Tibial artery (tissue), 4 donors: ENCODE data around the gene PTGDR2.

Experiments
- DNase-seq, 2 donors: peaks; one replicate each; pipeline ENCODE4 v3.0.0-alpha.2; 2019
- H3K27ac ChIP-seq, 2 donors: fragments of 200-600 bp; sonication (generic) in 1 of 2; 1 replicate in 1 of 2; 2 replicates in 1 of 2; pipeline ENCODE4 v1.5.1; 2018 to 2019; ENCODE audit warnings: mild to moderate bottlenecking in 1 of 2
- H3K27me3 ChIP-seq, 2 donors: fragments of 200-600 bp; sonication (generic) in 1 of 2; one replicate each; pipeline versions ENCODE4 v1.5.1 to v1.6.0; 2016 to 2019
- H3K36me3 ChIP-seq, 3 donors: fragments of 200-600 bp; sonication (generic) in 2 of 3; one replicate each; pipeline ENCODE4 v1.5.1; 2016 to 2019; ENCODE audit warnings: mild to moderate bottlenecking in 2 of 3
- H3K4me1 ChIP-seq, 4 donors: fragments of 200-600 bp; sonication (generic) in 2 of 4; 1 replicate in 3 of 4; 2 replicates in 1 of 4; pipeline ENCODE4 v1.5.1; 2016 to 2019
- H3K4me3 ChIP-seq, 2 donors: fragments of 200-600 bp; sonication (generic) in 1 of 2; 1 replicate in 1 of 2; 2 replicates in 1 of 2; pipeline ENCODE4 v1.5.1; 2018 to 2019; ENCODE audit warnings: mild to moderate bottlenecking in 2 of 2
- H3K9me3 ChIP-seq, 3 donors: fragments of 200-600 bp; sonication (generic) in 1 of 3; one replicate each; pipeline ENCODE4 v1.5.1; 2016 to 2019
- intact Hi-C: fragments of 100-400 bp; cut with DNase I; formaldehyde crosslinking; loops from one replicate; pipeline ENCODE4 v1.15.0; 2023; ENCODE audit warnings: low total_unique reads
- TF ChIP-seq, protein P1 (sequence below), 2 experiments: fragments of 200-600 bp in 1 of 2; fragments of 450-650 bp in 1 of 2; IDR thresholded peaks; one replicate each; pipeline ENCODE4 v1.5.1; 2017 to 2019; ENCODE audit warnings: antibody characterized with exemption in 2 of 2, mild to moderate bottlenecking in 1 of 2, moderate library complexity in 1 of 2

Gene PTGDR2

DNA sequence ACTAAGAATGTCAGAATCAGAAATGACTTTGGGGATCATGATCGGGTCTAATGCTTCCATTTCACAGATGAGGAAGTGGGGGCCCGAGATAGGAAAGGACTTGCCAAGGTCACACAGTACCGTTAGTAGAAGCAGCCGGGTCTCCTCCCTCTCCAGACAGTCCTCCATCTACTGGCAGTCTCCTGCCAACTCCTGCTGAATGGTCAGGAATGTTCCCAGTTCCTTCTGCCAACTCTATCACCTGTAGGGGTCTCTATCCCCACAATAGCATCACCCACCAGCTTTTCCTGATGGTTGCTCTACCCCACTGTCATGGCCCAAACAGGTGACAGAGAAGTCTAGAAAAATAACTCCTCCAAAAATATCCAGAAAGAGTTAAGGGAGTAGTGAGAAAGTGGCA lies 37.7 kb downstream of the PTGDR2 start:
- DNase-seq, result no peak
- no peak overlapping the region for H3K27ac ChIP-seq
- H3K36me3 ChIP-seq, result no peaks in the 10 kb centered on the region
- TF ChIP-seq, protein P1, sequence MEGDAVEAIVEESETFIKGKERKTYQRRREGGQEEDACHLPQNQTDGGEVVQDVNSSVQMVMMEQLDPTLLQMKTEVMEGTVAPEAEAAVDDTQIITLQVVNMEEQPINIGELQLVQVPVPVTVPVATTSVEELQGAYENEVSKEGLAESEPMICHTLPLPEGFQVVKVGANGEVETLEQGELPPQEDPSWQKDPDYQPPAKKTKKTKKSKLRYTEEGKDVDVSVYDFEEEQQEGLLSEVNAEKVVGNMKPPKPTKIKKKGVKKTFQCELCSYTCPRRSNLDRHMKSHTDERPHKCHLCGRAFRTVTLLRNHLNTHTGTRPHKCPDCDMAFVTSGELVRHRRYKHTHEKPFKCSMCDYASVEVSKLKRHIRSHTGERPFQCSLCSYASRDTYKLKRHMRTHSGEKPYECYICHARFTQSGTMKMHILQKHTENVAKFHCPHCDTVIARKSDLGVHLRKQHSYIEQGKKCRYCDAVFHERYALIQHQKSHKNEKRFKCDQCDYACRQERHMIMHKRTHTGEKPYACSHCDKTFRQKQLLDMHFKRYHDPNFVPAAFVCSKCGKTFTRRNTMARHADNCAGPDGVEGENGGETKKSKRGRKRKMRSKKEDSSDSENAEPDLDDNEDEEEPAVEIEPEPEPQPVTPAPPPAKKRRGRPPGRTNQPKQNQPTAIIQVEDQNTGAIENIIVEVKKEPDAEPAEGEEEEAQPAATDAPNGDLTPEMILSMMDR (IDR thresholded peaks at IDR 0.05), result no peak
- no peak overlapping the region for H3K4me3 ChIP-seq
- peaks cover 0 to 4% (median 0%) of the 10 kb centered on the region in 4 donors for H3K4me1 ChIP-seq
- peaks cover 0 to 15% (median 8%) of the 10 kb centered on the region in 3 donors for H3K9me3 ChIP-seq
- H3K27me3 ChIP-seq, result peaks cover 0 to 5% of the 10 kb centered on the region in 2 donors
- intact Hi-C loops, result no loop called here

GRCh38 chr11:60816590-60817157 lies 39.1 kb downstream of the PTGDR2 start:
- no peak overlapping the region for H3K27ac ChIP-seq
- H3K4me1 ChIP-seq, result no peaks in the 10 kb centered on the region
- H3K36me3 ChIP-seq, result no peaks in the 10 kb centered on the region
- no peak overlapping the region for H3K4me3 ChIP-seq
- H3K9me3 ChIP-seq, result peaks cover 0 to 15% (median 8%) of the 10 kb centered on the region in 3 donors
- peaks cover 0 to 5% of the 10 kb centered on the region in 2 donors for H3K27me3 ChIP-seq
- intact Hi-C loops, result no loop called here
- DNase-seq, result no peak
- TF ChIP-seq, protein P1 (IDR thresholded peaks at IDR 0.05), result no peak

DNA sequence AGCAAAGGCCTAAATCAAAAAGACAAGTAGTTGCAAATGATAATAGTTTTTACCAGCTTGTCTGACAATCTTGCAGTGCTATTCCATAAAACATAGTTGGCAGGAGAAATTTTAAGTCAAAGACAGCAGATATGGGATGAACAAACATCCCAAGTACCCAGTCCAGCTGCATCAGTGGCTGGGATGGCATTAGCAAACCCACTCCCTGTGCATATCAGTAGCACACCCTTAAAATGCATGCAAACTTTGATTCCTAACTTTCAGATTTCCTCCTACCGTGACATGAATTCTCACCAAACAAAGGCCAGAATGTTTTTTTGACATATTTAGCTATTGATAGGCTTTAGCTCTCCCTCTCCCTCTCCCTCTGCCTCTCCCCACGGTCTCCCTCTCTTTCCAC lies 41.6 kb downstream of the PTGDR2 start:
- H3K27ac ChIP-seq, result no peak overlapping the region
- TF ChIP-seq, protein P1 (IDR thresholded peaks at IDR 0.05), result no peak
- intact Hi-C loops, result no loop called here
- H3K27me3 ChIP-seq, result no peaks in the 10 kb centered on the region
- H3K4me3 ChIP-seq, result no peak overlapping the region
- peaks cover 0 to 15% (median 8%) of the 10 kb centered on the region in 3 donors for H3K9me3 ChIP-seq
- no peak for DNase-seq
- no peaks in the 10 kb centered on the region for H3K36me3 ChIP-seq
- H3K4me1 ChIP-seq, result no peaks in the 10 kb centered on the region

DNA sequence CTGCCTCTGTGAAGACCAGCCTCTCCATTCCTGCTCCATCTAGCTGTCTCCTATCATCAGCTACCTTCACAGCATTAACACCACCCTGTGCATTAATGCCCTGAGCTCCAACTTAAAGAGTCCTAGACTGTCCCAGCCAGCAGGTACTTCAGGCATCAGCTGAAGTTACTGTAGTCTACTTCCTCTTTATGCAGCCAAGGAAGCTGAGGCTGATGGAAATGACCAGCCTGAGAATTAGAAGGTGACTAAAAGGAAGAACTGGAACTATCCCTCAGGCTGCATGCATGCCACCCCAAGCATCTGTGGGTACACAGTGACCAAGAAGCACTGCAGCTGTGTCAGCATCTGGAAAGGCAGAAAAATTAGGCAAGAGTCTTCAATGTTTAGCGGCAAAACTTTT lies 42.4 kb downstream of the PTGDR2 start:
- TF ChIP-seq, protein P1 (IDR thresholded peaks at IDR 0.05), result no peak
- no peak for DNase-seq
- Histone ChIP-seq H3K4me3 (no peak overlapping the region), H3K36me3 (no peaks in the 10 kb centered on the region), H3K27ac (no peak overlapping the region), H3K4me1 (no peaks in the 10 kb centered on the region), H3K9me3 (peaks cover 0 to 15% (median 8%) of the 10 kb centered on the region in 3 donors), H3K27me3 (no peaks in the 10 kb centered on the region)
- intact Hi-C loops, result no loop called here

DNA sequence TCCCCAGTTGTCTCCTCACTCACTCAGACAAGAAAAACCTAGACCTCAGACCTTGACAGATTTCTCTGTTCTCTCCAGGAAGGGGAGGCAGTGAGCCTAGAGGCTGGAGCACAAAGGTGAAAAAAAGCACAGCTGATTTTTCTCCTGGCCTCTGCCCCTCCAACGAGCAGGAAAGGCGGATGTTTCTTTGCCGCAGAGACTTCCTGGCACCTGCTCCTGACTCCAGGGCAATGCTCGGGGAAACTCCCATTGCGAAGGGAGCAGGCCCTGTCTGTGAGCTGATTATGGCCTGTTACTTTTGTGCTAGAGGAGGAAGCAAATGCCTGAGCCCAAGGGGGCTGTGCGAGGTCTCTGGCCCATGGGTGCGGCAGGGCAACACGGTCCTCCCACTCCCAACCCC lies 45.2 kb downstream of the PTGDR2 start:
- H3K4me1 ChIP-seq, result no peaks in the 10 kb centered on the region
- H3K9me3 ChIP-seq, result no peaks in the 10 kb centered on the region
- intact Hi-C loops, result no loop called here
- no peak overlapping the region for H3K27ac ChIP-seq
- TF ChIP-seq, protein P1 (IDR thresholded peaks at IDR 0.05), result no peak
- H3K36me3 ChIP-seq, result no peaks in the 10 kb centered on the region
- no peak for DNase-seq
- H3K4me3 ChIP-seq, result no peak overlapping the region
- peaks cover 0 to 6% of the 10 kb centered on the region in 2 donors for H3K27me3 ChIP-seq

GRCh38 chr11:60810151-60810550 lies 45.6 kb downstream of the PTGDR2 start:
- no peak overlapping the region for H3K27ac ChIP-seq
- H3K9me3 ChIP-seq, result no peaks in the 10 kb centered on the region
- no peaks in the 10 kb centered on the region for H3K36me3 ChIP-seq
- DNase-seq, result no peak
- no peak overlapping the region for H3K4me3 ChIP-seq
- peaks cover 0 to 8% of the 10 kb centered on the region in 2 donors for H3K27me3 ChIP-seq
- no peaks in the 10 kb centered on the region for H3K4me1 ChIP-seq
- intact Hi-C loops, result no loop called here
- TF ChIP-seq, protein P1 (IDR thresholded peaks at IDR 0.05), result no peak
